HEK293T (cell line): ENCODE data around the gene CDH16.

ENCODE experiments used
- BHLHE40 ChIP-seq: fragments of 450-650 bp; IDR thresholded peaks from 2 replicates; pipeline ENCODE4 v1.6.1; 2016; ENCODE audit warnings: mild to moderate bottlenecking, moderate library complexity, borderline replicate concordance
- ELF4 ChIP-seq: fragments of 450-650 bp; IDR thresholded peaks from 2 replicates; pipeline ENCODE4 v1.6.1; 2017; ENCODE audit warnings: antibody characterized with exemption
- FOXA1 ChIP-seq: fragments of 450-650 bp; IDR thresholded peaks from 2 replicates; pipeline ENCODE4 v1.6.1; 2016; ENCODE audit warnings: mild to moderate bottlenecking
- FOXK2 ChIP-seq: fragments of 450-650 bp; IDR thresholded peaks from 2 replicates; pipeline ENCODE4 v1.6.1; 2016; ENCODE audit warnings: mild to moderate bottlenecking
- FOXM1 ChIP-seq: fragments of 450-650 bp; IDR thresholded peaks from 2 replicates; pipeline ENCODE4 v1.6.1; 2017; ENCODE audit warnings: mild to moderate bottlenecking, borderline replicate concordance
- L3MBTL2 ChIP-seq: fragments of 450-650 bp; conservative IDR thresholded peaks from 2 replicates; pipeline ENCODE4 v1.6.1; 2016; ENCODE audit warnings: mild to moderate bottlenecking
- NFRKB ChIP-seq: fragments of 450-650 bp; IDR thresholded peaks from 2 replicates; pipeline ENCODE4 v1.6.1; 2016; ENCODE audit warnings: mild to moderate bottlenecking, moderate library complexity
- SP1 ChIP-seq: fragments of 450-650 bp; IDR thresholded peaks from 2 replicates; pipeline ENCODE4 v1.6.1; 2017
- SUZ12 ChIP-seq: fragments of 450-650 bp; IDR thresholded peaks from 2 replicates; pipeline ENCODE4 v1.6.1; 2016; ENCODE audit warnings: mild to moderate bottlenecking
- TARDBP ChIP-seq: fragments of 450-650 bp; IDR thresholded peaks from 2 replicates; pipeline ENCODE4 v1.6.1; 2016
- ZNF384 ChIP-seq: fragments of 450-650 bp; IDR thresholded peaks from 2 replicates; pipeline ENCODE4 v1.6.1; 2016
- TF ChIP-seq, protein P1 (sequence below): fragments of 450-650 bp; IDR thresholded peaks from 2 replicates; pipeline ENCODE4 v1.6.1; 2016

DNA sequence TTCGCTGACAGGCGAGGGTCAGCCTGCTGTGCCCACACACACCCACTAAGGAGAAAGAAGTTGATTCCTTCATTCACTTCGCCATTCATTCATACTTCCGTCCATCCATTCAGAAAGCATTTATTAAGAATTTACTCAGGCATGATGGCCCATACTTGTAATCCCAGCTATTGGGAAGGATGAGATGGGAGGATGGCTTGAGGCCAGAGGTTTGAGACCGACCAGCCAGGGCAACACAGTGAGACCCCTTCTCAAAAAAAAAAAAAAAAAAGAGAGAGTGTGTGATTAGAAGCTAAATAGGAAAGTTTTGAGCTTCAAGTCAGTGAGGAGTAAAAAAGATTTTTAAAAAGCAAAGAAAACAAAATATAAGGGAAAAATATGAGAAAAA, 25.4 kb upstream of the CDH16 start:
- TF ChIP-seq FOXK2 (no peak), ELF4 (no peak), L3MBTL2 (no peak), TARDBP (no peak), BHLHE40 (no peak), FOXM1 (no peak), NFRKB (no peak), FOXA1 (no peak), ZNF384 (no peak), SP1 (no peak), SUZ12 (no peak)
- TF ChIP-seq, protein P1, sequence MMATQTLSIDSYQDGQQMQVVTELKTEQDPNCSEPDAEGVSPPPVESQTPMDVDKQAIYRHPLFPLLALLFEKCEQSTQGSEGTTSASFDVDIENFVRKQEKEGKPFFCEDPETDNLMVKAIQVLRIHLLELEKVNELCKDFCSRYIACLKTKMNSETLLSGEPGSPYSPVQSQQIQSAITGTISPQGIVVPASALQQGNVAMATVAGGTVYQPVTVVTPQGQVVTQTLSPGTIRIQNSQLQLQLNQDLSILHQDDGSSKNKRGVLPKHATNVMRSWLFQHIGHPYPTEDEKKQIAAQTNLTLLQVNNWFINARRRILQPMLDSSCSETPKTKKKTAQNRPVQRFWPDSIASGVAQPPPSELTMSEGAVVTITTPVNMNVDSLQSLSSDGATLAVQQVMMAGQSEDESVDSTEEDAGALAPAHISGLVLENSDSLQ = no peak
